Measurements from ENCODE around the gene PCLO. TPM values are rescaled to one million over a fixed set of nuclear protein-coding genes. Genes with fewer than 3 reads are reported as not detected.
A peak's percentile ranks its signal among the peaks of the same experiment; 100 is the strongest.

Gene PCLO
- total RNA-seq, 3 donors from 2014 or later = 5.5 to 16.5 (median 7.1) TPM

- TF ChIP-seq CTCF (IDR thresholded peaks at IDR 0.05) = no peak
- intact Hi-C loops (cut with DNase I, micrococcal nuclease) = no loop called here
- ATAC-seq (peak; percentile 62), DNase-seq (no peak)
- H3K4me1 ChIP-seq (ENCODE audit: low read depth) = no peaks in the 10 kb centered on the region
- H3K9me3 ChIP-seq = no peaks in the 10 kb centered on the region
- H3K4me3 ChIP-seq = no peak overlapping the region
- H3K36me3 ChIP-seq (ENCODE audit: low read depth) = no peaks in the 10 kb centered on the region
Observed at GRCh38 chr7:83130623-83131545, 31.8 kb downstream of the PCLO start.

GRCh38 chr7:83130191-83130590, 32.5 kb downstream of the PCLO start:
- intact Hi-C loops (cut with DNase I, micrococcal nuclease) = no loop called here
- Histone ChIP-seq H3K36me3 (ENCODE audit: low read depth) (no peaks in the 10 kb centered on the region), H3K4me3 (no peak overlapping the region), H3K9me3 (peaks cover 1% of the 10 kb centered on the region), H3K4me1 (ENCODE audit: low read depth) (no peaks in the 10 kb centered on the region)
- DNase-seq = no peak
- TF ChIP-seq CTCF (IDR thresholded peaks at IDR 0.05) = no peak
- ATAC-seq = no peak

GRCh38 chr7:83119494-83119893, 43.2 kb downstream of the PCLO start:
- DNase-seq (no peak), ATAC-seq (no peak)
- no peak for TF ChIP-seq CTCF (IDR thresholded peaks at IDR 0.05)
- H3K9me3 ChIP-seq = peaks cover 30% of the 10 kb centered on the region
- intact Hi-C loops (cut with DNase I, micrococcal nuclease) = no loop called here
- no peaks in the 10 kb centered on the region for H3K36me3 ChIP-seq (ENCODE audit: low read depth)
- no peaks in the 10 kb centered on the region for H3K4me1 ChIP-seq (ENCODE audit: low read depth)
- H3K4me3 ChIP-seq = no peak overlapping the region

GRCh38 chr7:83119026-83119382, 43.7 kb downstream of the PCLO start:
- TF ChIP-seq CTCF (IDR thresholded peaks at IDR 0.05) = no peak
- Histone ChIP-seq H3K4me1 (ENCODE audit: low read depth) (no peaks in the 10 kb centered on the region), H3K9me3 (peaks cover 26% of the 10 kb centered on the region), H3K4me3 (no peak overlapping the region), H3K36me3 (ENCODE audit: low read depth) (no peaks in the 10 kb centered on the region)
- DNase-seq (no peak), ATAC-seq (no peak)
- intact Hi-C loops (cut with DNase I, micrococcal nuclease) = no loop called here

GRCh38 chr7:83118347-83119025, 44.2 kb downstream of the PCLO start:
- no peaks in the 10 kb centered on the region for H3K36me3 ChIP-seq (ENCODE audit: low read depth)
- no peak for ATAC-seq
- no peak for DNase-seq
- intact Hi-C loops (cut with DNase I, micrococcal nuclease) = no loop called here
- no peak for TF ChIP-seq CTCF (IDR thresholded peaks at IDR 0.05)
- peaks cover 22% of the 10 kb centered on the region for H3K9me3 ChIP-seq
- H3K4me1 ChIP-seq (ENCODE audit: low read depth) = no peaks in the 10 kb centered on the region
- H3K4me3 ChIP-seq = no peak overlapping the region
